ENCODE data around the gene RARRES1.
"Not testable (repeated sequence)": the region's sequence is repeated elsewhere in the genome, so short reads cannot be mapped to it uniquely, and the experiment has no call there.

RARRES1 gene

GRCh38 chr3:158711886-158712285 is 20.4 kb downstream of the RARRES1 start:
- no peak for FAIRE-seq
- peak; percentile 40 for DNase-seq (ENCODE audit: insufficient read length, low spot score)
- TF ChIP-seq POLR2A (IDR thresholded peaks at IDR 0.05; ENCODE audit: low read depth, low read length) = no peak

GRCh38 chr3:158710601-158711000 is 21.7 kb downstream of the RARRES1 start:
- FAIRE-seq = no peak
- TF ChIP-seq POLR2A (IDR thresholded peaks at IDR 0.05; ENCODE audit: low read depth, low read length) = no peak
- DNase-seq (ENCODE audit: insufficient read length, low spot score) = no peak

GRCh38 chr3:158709666-158710083 is 22.6 kb downstream of the RARRES1 start:
- FAIRE-seq (peak; percentile 99), DNase-seq (ENCODE audit: insufficient read length, low spot score) (peak; percentile 61)
- TF ChIP-seq POLR2A (IDR thresholded peaks at IDR 0.05; ENCODE audit: low read depth, low read length) = no peak

GRCh38 chr3:158703566-158703965 is 28.7 kb downstream of the RARRES1 start:
- peak; percentile 65 for FAIRE-seq
- no peak for DNase-seq (ENCODE audit: insufficient read length, low spot score)
- TF ChIP-seq POLR2A (IDR thresholded peaks at IDR 0.05; ENCODE audit: low read depth, low read length) = no peak

GRCh38 chr3:158702815-158703481 is 29.3 kb downstream of the RARRES1 start:
- no peak for TF ChIP-seq POLR2A (IDR thresholded peaks at IDR 0.05; ENCODE audit: low read depth, low read length)
- DNase-seq (ENCODE audit: insufficient read length, low spot score) (no peak), FAIRE-seq (peak; percentile 91)

GRCh38 chr3:158701420-158702065 is 30.7 kb downstream of the RARRES1 start:
- no peak for TF ChIP-seq POLR2A (IDR thresholded peaks at IDR 0.05; ENCODE audit: low read depth, low read length)
- no peak for DNase-seq (ENCODE audit: insufficient read length, low spot score)
- FAIRE-seq = peak; percentile 41

GRCh38 chr3:158700559-158700958 is 31.7 kb downstream of the RARRES1 start:
- DNase-seq (ENCODE audit: insufficient read length, low spot score) = no peak
- FAIRE-seq = no peak

GRCh38 chr3:158696618-158697017 is 35.6 kb downstream of the RARRES1 start:
- TF ChIP-seq POLR2A (IDR thresholded peaks at IDR 0.05; ENCODE audit: low read depth, low read length) = no peak
- no peak for DNase-seq (ENCODE audit: insufficient read length, low spot score)
- FAIRE-seq = peak; percentile 48

More at GRCh38 chr3:158700559-158700958, 31.7 kb downstream of the RARRES1 start:
- TF ChIP-seq POLR2A (IDR thresholded peaks at IDR 0.05; ENCODE audit: low read depth, low read length) = no peak

- not testable (repeated sequence) for FAIRE-seq; DNase-seq (ENCODE audit: insufficient read length, low spot score)
These were observed 38.3 kb downstream of the RARRES1 start for GRCh38 chr3:158693866-158694456.

- FAIRE-seq = no peak
- no peak for DNase-seq (ENCODE audit: insufficient read length, low spot score)
- no peak for TF ChIP-seq POLR2A (IDR thresholded peaks at IDR 0.05; ENCODE audit: low read depth, low read length)
These were observed 47.1 kb downstream of the RARRES1 start for GRCh38 chr3:158685159-158685558.

GRCh38 chr3:158683230-158683962 is 48.9 kb downstream of the RARRES1 start:
- DNase-seq (ENCODE audit: insufficient read length, low spot score) (no peak), FAIRE-seq (no peak)
- TF ChIP-seq POLR2A (IDR thresholded peaks at IDR 0.05; ENCODE audit: low read depth, low read length) = no peak

- DNase-seq (ENCODE audit: insufficient read length, low spot score) (no peak), FAIRE-seq (no peak)
- no peak for TF ChIP-seq POLR2A (IDR thresholded peaks at IDR 0.05; ENCODE audit: low read depth, low read length)
These were observed 51.4 kb downstream of the RARRES1 start for GRCh38 chr3:158680861-158681260.

GRCh38 chr3:158679547-158680000 is 52.7 kb downstream of the RARRES1 start:
- FAIRE-seq (peak; percentile 65), DNase-seq (ENCODE audit: insufficient read length, low spot score) (no peak)
- TF ChIP-seq POLR2A (IDR thresholded peaks at IDR 0.05; ENCODE audit: low read depth, low read length) = no peak

- DNase-seq (ENCODE audit: insufficient read length, low spot score) = no peak
- no peak for TF ChIP-seq POLR2A (IDR thresholded peaks at IDR 0.05; ENCODE audit: low read depth, low read length)
- FAIRE-seq = peak; percentile 27
These were observed 53.6 kb downstream of the RARRES1 start for GRCh38 chr3:158678687-158679086.

Measured in H54 (cell line).